SU-DHL-6 (cell line): ENCODE data around the gene CD6.

Experiments used
- H2AFZ ChIP-seq: fragments of 200-600 bp; sonication (generic); 2 replicates; pipeline ENCODE4 v1.6.1; 2014; ENCODE audit warnings: low read depth, mild to moderate bottlenecking, moderate library complexity, mixed read lengths, antibody characterized with exemption, low read length; ENCODE audit not compliant: severe bottlenecking
- H3F3A ChIP-seq: fragments of 200-600 bp; shearing (Covaris generic); 2 replicates; pipeline ENCODE4 v1.6.0; 2016; ENCODE audit warnings: antibody characterized with exemption, mild to moderate bottlenecking; ENCODE audit not compliant: insufficient read depth
- H3K27ac ChIP-seq: fragments of 200-600 bp; sonication (generic); 2 replicates; pipeline ENCODE4 v1.5.1; 2016; ENCODE audit warnings: low read depth, mild to moderate bottlenecking, low read length, moderate library complexity, mixed read lengths
- H3K27me3 ChIP-seq: fragments of 200-600 bp; sonication (generic), shearing (Covaris generic); 2 replicates; pipeline ENCODE4 v1.6.0; 2014; ENCODE audit warnings: mild to moderate bottlenecking, low read length
- H3K36me3 ChIP-seq: fragments of 200-600 bp; sonication (generic); 2 replicates; pipeline ENCODE4 v1.6.1; 2014; ENCODE audit warnings: mild to moderate bottlenecking, low read length, mixed read lengths
- H3K4me2 ChIP-seq: fragments of 300-600, 200-600 bp; shearing (Covaris generic), sonication (generic); 2 replicates; pipeline ENCODE4 v1.6.0; 2014; ENCODE audit warnings: low read length, low read depth, mild to moderate bottlenecking; ENCODE audit not compliant: poor library complexity, severe bottlenecking
- H3K4me3 ChIP-seq: fragments of 200-600 bp; sonication (generic); 2 replicates; pipeline ENCODE4 v1.5.1; 2014; ENCODE audit warnings: antibody characterized with exemption, low read length, mild to moderate bottlenecking, mixed read lengths; ENCODE audit not compliant: insufficient read depth, poor library complexity, severe bottlenecking
- H3K79me2 ChIP-seq: fragments of 200-600 bp; sonication (generic); 2 replicates; pipeline ENCODE4 v1.6.1; 2014; ENCODE audit warnings: mild to moderate bottlenecking, low read length, moderate library complexity; ENCODE audit not compliant: insufficient read depth
- H3K9ac ChIP-seq: fragments of 200-600 bp; sonication (generic); 2 replicates; pipeline ENCODE4 v1.7.0; 2014; ENCODE audit warnings: mild to moderate bottlenecking, low read length
- H3K9me2 ChIP-seq: fragments of 200-600 bp; sonication (generic); replicated peaks from 2 replicates; pipeline ENCODE4 v1.6.1; 2014; ENCODE audit warnings: low read length; ENCODE audit not compliant: insufficient read depth
- H3K9me3 ChIP-seq: fragments of 200-600 bp; sonication (generic); 2 replicates; pipeline ENCODE4 v1.6.1; 2014; ENCODE audit warnings: low read length, mixed read lengths; ENCODE audit not compliant: insufficient read depth
- H4K20me1 ChIP-seq: fragments of 200-600 bp; sonication (generic); 2 replicates; pipeline ENCODE4 v1.6.1; 2014; ENCODE audit warnings: low read depth, mild to moderate bottlenecking, antibody characterized with exemption, low read length, moderate library complexity, mixed read lengths
- CTCF ChIP-seq: fragments of 200-600 bp; sonication (generic); IDR thresholded peaks from one replicate; pipeline ENCODE4 v1.5.1; 2017; ENCODE audit warnings: antibody characterized with exemption, mild to moderate bottlenecking, low read length, moderate library complexity; ENCODE audit not compliant: insufficient read depth, poor library complexity, severe bottlenecking
- EZH2phosphoT487 ChIP-seq: fragments of 200-600 bp; sonication (generic), shearing (Covaris generic); conservative IDR thresholded peaks from 2 replicates; pipeline ENCODE4 v1.6.1; 2018; ENCODE audit warnings: mild to moderate bottlenecking, antibody characterized with exemption, low read length, moderate library complexity, mixed read lengths

CD6 gene

GRCh38 chr11:61037441-61038093, 66.1 kb downstream of the CD6 start:
- Histone ChIP-seq H3K9me3 (no peaks in the 10 kb centered on the region), H3F3A (no peaks in the 10 kb centered on the region), H3K4me3 (no peak overlapping the region), H3K79me2 (no peaks in the 10 kb centered on the region), H3K27ac (no peak overlapping the region), H2AFZ (no peak overlapping the region), H3K9ac (no peak overlapping the region), H3K4me2 (no peak overlapping the region), H4K20me1 (no peaks in the 10 kb centered on the region), H3K27me3 (no peaks in the 10 kb centered on the region), H3K9me2 (no peaks in the 10 kb centered on the region), H3K36me3 (no peaks in the 10 kb centered on the region)
- TF ChIP-seq EZH2phosphoT487 (no peak), CTCF (no peak)

GRCh38 chr11:61039916-61040315, 68.4 kb downstream of the CD6 start:
- no peak overlapping the region for H3K27ac ChIP-seq
- no peaks in the 10 kb centered on the region for H3K27me3 ChIP-seq
- H2AFZ ChIP-seq: no peak overlapping the region
- H3K9me3 ChIP-seq: no peaks in the 10 kb centered on the region
- no peaks in the 10 kb centered on the region for H3K36me3 ChIP-seq
- H3K79me2 ChIP-seq: no peaks in the 10 kb centered on the region
- H3K9me2 ChIP-seq: no peaks in the 10 kb centered on the region
- H3K4me3 ChIP-seq: no peak overlapping the region
- H3F3A ChIP-seq: no peaks in the 10 kb centered on the region
- H3K4me2 ChIP-seq: no peak overlapping the region
- TF ChIP-seq EZH2phosphoT487 (no peak), CTCF (no peak)
- H4K20me1 ChIP-seq: no peaks in the 10 kb centered on the region
- no peak overlapping the region for H3K9ac ChIP-seq

- Histone ChIP-seq H3K79me2 (no peaks in the 10 kb centered on the region), H2AFZ (no peak overlapping the region), H3K9ac (no peak overlapping the region), H4K20me1 (no peaks in the 10 kb centered on the region), H3K4me3 (no peak overlapping the region), H3K36me3 (no peaks in the 10 kb centered on the region), H3F3A (no peaks in the 10 kb centered on the region), H3K27ac (no peak overlapping the region), H3K4me2 (no peak overlapping the region), H3K27me3 (no peaks in the 10 kb centered on the region), H3K9me3 (no peaks in the 10 kb centered on the region), H3K9me2 (no peaks in the 10 kb centered on the region)
- TF ChIP-seq EZH2phosphoT487 (no peak), CTCF (no peak)
Observed at GRCh38 chr11:61041755-61042518, 70.5 kb downstream of the CD6 start.
